T-cell (primary cell): ENCODE data around the gene MIPEP. TPM values are rescaled to one million over a fixed set of nuclear protein-coding genes. Genes with fewer than 3 reads are reported as not detected.

Source experiments
- ATAC-seq, 4 experiments: fragments of 200-7000 bp in 3 of 4; fragments of 150-1000 bp in 1 of 4; cut with Tn5 transposase; replicated peaks in 1 of 4; 1 replicate in 3 of 4; 2 replicates in 1 of 4; pipeline ENCODE4 v1.10.0; 2021; ENCODE audit warnings: moderate library complexity in 3 of 4, mild to moderate bottlenecking in 2 of 4, moderate number of reproducible peaks in 1 of 4
- CTCF ChIA-PET, 2 donors: fragments of 300-600 bp; sonication (Branson Sonifier 250); formaldehyde crosslinking; loops; one replicate each; lab custom pipeline; 2022; ENCODE audit warnings: antibody characterized with exemption in 2 of 2; lab: Charles Lee
- POLR2A ChIA-PET, 2 donors: fragments of 300-600 bp; sonication (Branson Sonifier 250); formaldehyde crosslinking; loops; one replicate each; lab custom pipeline; 2022; ENCODE audit warnings: antibody characterized with exemption in 2 of 2; lab: Charles Lee
- DNase-seq, 35 experiments: peaks; one replicate each; pipeline versions ENCODE4 v3.0.0 to v3.0.0-alpha.2; 2013 to 2023
- H3K27ac ChIP-seq: one replicate; pipeline ENCODE4 v1.5.1; 2013; ENCODE audit warnings: low read length
- H3K27me3 ChIP-seq, 2 experiments: replicated peaks in 1 of 2; 1 replicate in 1 of 2; 2 replicates in 1 of 2; pipeline versions ENCODE4 v1.6.1 to v1.7.0; 2013; ENCODE audit warnings: low read length in 1 of 2, mixed read lengths in 1 of 2; ENCODE audit not compliant: control insufficient read depth in 2 of 2, insufficient read depth in 2 of 2; ENCODE audit errors: extremely low read depth in 1 of 2
- H3K36me3 ChIP-seq, 2 donors: 1 replicate in 1 of 2; 2 replicates in 1 of 2; pipeline versions ENCODE4 v1.6.1 to v1.7.0; 2013; ENCODE audit warnings: low read length in 1 of 2; ENCODE audit not compliant: control insufficient read depth in 2 of 2, insufficient read depth in 1 of 2; ENCODE audit errors: extremely low read depth in 1 of 2
- H3K4me1 ChIP-seq, 2 experiments: 1 replicate in 1 of 2; 2 replicates in 1 of 2; pipeline versions ENCODE4 v1.6.1 to v1.7.0; 2013; ENCODE audit warnings: low read length in 2 of 2, mixed read lengths in 1 of 2; ENCODE audit not compliant: insufficient read depth in 2 of 2, control insufficient read depth in 1 of 2; ENCODE audit errors: extremely low read depth in 1 of 2
- H3K4me3 ChIP-seq, 2 donors: 1 replicate in 1 of 2; 2 replicates in 1 of 2; pipeline versions ENCODE4 v1.5.1 to v1.7.0; 2013; ENCODE audit warnings: mild to moderate bottlenecking in 2 of 2, low read length in 1 of 2, moderate library complexity in 1 of 2; ENCODE audit not compliant: control insufficient read depth in 1 of 2; ENCODE audit errors: extremely low read depth in 1 of 2
- H3K9me3 ChIP-seq: 2 replicates; pipeline ENCODE4 v1.7.0; 2013
- H3K27ac Mint-ChIP-seq, 2 donors: one replicate each; pipeline ENCODE4 v1.8.0; 2020 to 2021; ENCODE audit warnings: mild to moderate bottlenecking in 2 of 2, mixed read lengths in 2 of 2
- H3K27me3 Mint-ChIP-seq, 2 donors: one replicate each; pipeline ENCODE4 v1.8.0; 2021 to 2022; ENCODE audit warnings: mixed read lengths in 2 of 2
- H3K36me3 Mint-ChIP-seq: one replicate; pipeline ENCODE4 v1.8.0; 2021; ENCODE audit warnings: mixed read lengths
- H3K4me1 Mint-ChIP-seq, 3 donors: one replicate each; pipeline ENCODE4 v1.8.0; 2020 to 2022; ENCODE audit warnings: mixed read lengths in 3 of 3, mild to moderate bottlenecking in 1 of 3
- H3K4me3 Mint-ChIP-seq, 3 donors: one replicate each; pipeline ENCODE4 v1.8.0; 2020 to 2022; ENCODE audit warnings: mild to moderate bottlenecking in 3 of 3, mixed read lengths in 3 of 3, moderate library complexity in 3 of 3
- H3K9me3 Mint-ChIP-seq, 3 donors: one replicate each; pipeline ENCODE4 v1.8.0; 2020 to 2022; ENCODE audit warnings: mixed read lengths in 3 of 3
- WGBS: methylation state at CpG from one replicate; pipeline ENCODE4 v1.1.5; 2013; ENCODE audit warnings: missing lambda C conversion rate; ENCODE audit not compliant: insufficient coverage; 5-methylcytosine and 5-hydroxymethylcytosine counted together
- total RNA-seq, 35 experiments: library from RNA in 6 of 35; stranded (reverse) in 6 of 35; fragments of 120-200 nt in 1 of 35; gene quantifications; one replicate each; pipeline versions ENCODE4 v1.2.1 to v1.2.4 and lab custom pipeline; 2013 to 2026

MIPEP gene
- total RNA-seq, 5 donors from 2014 or later (not counting 1 experiment from before 2014, with no cell fraction given): 6.3 to 13.8 (median 12.3) TPM

DNA sequence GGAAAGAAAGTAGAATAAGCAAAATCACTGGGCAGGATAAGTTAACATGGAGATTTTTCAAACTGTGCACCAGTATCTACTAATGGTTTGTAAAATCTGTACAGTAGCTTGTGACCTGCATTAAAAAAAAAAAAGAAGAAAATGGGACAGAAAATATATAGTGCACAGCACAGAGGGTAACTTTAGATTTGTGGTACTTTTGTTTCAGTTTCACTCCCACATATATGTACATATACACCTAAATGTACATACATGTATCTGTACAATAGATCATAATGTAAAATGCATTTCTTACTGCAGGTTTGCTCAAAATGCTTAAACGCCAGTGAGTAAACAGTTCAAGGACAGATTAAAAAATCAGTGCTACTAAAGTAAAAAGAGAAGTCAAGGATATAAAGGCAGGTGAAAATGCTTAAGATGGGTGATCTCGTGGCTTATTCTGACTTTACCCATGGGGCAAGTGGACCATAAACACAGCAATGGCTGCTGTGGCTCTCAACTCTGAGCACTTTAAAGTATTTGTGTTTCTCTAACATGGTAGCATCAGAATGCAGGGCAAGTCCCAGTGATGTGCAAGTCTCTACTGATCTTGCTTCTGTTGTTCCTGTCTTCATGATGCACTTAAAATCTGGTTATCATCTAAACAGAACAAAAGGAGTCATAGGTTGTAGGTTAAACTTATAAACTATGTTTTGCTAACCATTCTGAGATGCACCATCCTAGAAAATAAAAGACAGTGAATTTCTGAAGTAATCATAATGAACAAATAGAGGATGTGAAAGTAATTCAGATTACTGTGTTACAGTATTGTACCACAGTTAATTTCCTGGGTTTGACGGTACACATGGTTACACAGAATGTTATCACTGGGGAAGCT is 112.3 kb downstream of the MIPEP start:
- CTCF ChIA-PET: no interaction called here
- Histone ChIP-seq H3K4me3 (no peak overlapping the region), H3K4me1 (peaks cover 3 to 11% of the 10 kb centered on the region in 2 experiments), H3K36me3 (no peaks in the 10 kb centered on the region), H3K27ac (no peak overlapping the region), H3K9me3 (no peaks in the 10 kb centered on the region), H3K27me3 (no peaks in the 10 kb centered on the region)
- Mint-ChIP-seq H3K4me1 (peaks cover 7 to 28% (median 20%) of the 10 kb centered on the region in 3 donors), H3K9me3 (peaks cover 0 to 6% (median 0%) of the 10 kb centered on the region in 3 donors), H3K27me3 (no peaks in the 10 kb centered on the region), H3K27ac (no peak overlapping the region), H3K4me3 (no peak overlapping the region), H3K36me3 (peaks cover 31% of the 10 kb centered on the region)
- POLR2A ChIA-PET: no interaction called here
- DNase-seq (no peak), ATAC-seq (no peak)
- 83% methylated on average over 2 of the region's 3 CpGs for WGBS

- no peak for ATAC-seq
- Mint-ChIP-seq H3K9me3 (no peaks in the 10 kb centered on the region), H3K27ac (no peak overlapping the region), H3K4me3 (no peak overlapping the region), H3K36me3 (peaks cover 33% of the 10 kb centered on the region), H3K4me1 (peaks cover 10 to 26% (median 13%) of the 10 kb centered on the region in 3 donors), H3K27me3 (no peaks in the 10 kb centered on the region)
- no peak for DNase-seq
- H3K4me3 ChIP-seq: no peak overlapping the region
- ChIA-PET POLR2A (no interaction called here), CTCF (no interaction called here)
- H3K27ac ChIP-seq: no peak overlapping the region
- no peaks in the 10 kb centered on the region for H3K27me3 ChIP-seq
- H3K4me1 ChIP-seq: peaks cover 2 to 12% of the 10 kb centered on the region in 2 experiments
- WGBS: 100% methylated on average over 1 of the region's 2 CpGs
- no peaks in the 10 kb centered on the region for H3K9me3 ChIP-seq
- H3K36me3 ChIP-seq: no peaks in the 10 kb centered on the region
Observed at GRCh38 chr13:23772717-23773116, 116.5 kb downstream of the MIPEP start.

DNA sequence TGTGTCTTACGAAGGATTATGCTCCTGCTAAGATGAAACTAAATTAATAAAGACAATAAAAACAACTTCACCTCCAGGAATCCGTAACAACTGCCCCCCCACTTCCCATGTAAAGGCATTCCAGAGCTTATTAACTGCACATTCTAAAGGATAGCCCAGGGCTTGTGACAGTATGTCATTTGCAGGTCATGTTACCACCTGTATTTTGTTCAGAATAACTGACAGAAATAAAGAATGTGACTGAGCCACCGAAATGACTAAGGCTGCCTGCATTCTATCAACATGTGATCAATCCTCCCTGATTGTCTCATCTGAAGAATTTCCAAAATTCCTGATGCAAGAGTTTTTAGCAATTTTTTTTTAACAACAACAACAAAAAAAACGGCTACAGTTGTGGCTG is 117.2 kb downstream of the MIPEP start:
- peaks cover 9 to 22% (median 13%) of the 10 kb centered on the region in 3 donors for H3K4me1 Mint-ChIP-seq
- no peak overlapping the region for H3K4me3 Mint-ChIP-seq
- Histone ChIP-seq H3K27ac (no peak overlapping the region), H3K4me3 (no peak overlapping the region), H3K27me3 (no peaks in the 10 kb centered on the region), H3K9me3 (no peaks in the 10 kb centered on the region), H3K36me3 (no peaks in the 10 kb centered on the region), H3K4me1 (peaks cover 2 to 6% of the 10 kb centered on the region in 2 experiments)
- 100% methylated on average over 1 of the region's 4 CpGs for WGBS
- ChIA-PET CTCF (no interaction called here), POLR2A (no interaction called here)
- ATAC-seq: no peak
- DNase-seq: no peak
- H3K27me3 Mint-ChIP-seq: no peaks in the 10 kb centered on the region
- H3K27ac Mint-ChIP-seq: no peak overlapping the region
- peaks cover 32% of the 10 kb centered on the region for H3K36me3 Mint-ChIP-seq
- H3K9me3 Mint-ChIP-seq: no peaks in the 10 kb centered on the region

- no peak overlapping the region for H3K4me3 Mint-ChIP-seq
- H3K27me3 Mint-ChIP-seq: no peaks in the 10 kb centered on the region
- Histone ChIP-seq H3K4me1 (peaks cover 2 to 3% of the 10 kb centered on the region in 2 experiments), H3K27me3 (no peaks in the 10 kb centered on the region), H3K4me3 (no peak overlapping the region), H3K9me3 (no peaks in the 10 kb centered on the region), H3K36me3 (no peaks in the 10 kb centered on the region), H3K27ac (no peak overlapping the region)
- POLR2A ChIA-PET: no interaction called here
- ATAC-seq (no peak), DNase-seq (no peak)
- no peaks in the 10 kb centered on the region for H3K9me3 Mint-ChIP-seq
- peaks cover 28% of the 10 kb centered on the region for H3K36me3 Mint-ChIP-seq
- H3K4me1 Mint-ChIP-seq: peaks cover 5 to 18% (median 13%) of the 10 kb centered on the region in 3 donors
- CTCF ChIA-PET: no interaction called here
- no CpG with 5 or more reads among the region's 2 CpGs for WGBS
- no peak overlapping the region for H3K27ac Mint-ChIP-seq
Observed at GRCh38 chr13:23771552-23771951, 117.6 kb downstream of the MIPEP start.

DNA sequence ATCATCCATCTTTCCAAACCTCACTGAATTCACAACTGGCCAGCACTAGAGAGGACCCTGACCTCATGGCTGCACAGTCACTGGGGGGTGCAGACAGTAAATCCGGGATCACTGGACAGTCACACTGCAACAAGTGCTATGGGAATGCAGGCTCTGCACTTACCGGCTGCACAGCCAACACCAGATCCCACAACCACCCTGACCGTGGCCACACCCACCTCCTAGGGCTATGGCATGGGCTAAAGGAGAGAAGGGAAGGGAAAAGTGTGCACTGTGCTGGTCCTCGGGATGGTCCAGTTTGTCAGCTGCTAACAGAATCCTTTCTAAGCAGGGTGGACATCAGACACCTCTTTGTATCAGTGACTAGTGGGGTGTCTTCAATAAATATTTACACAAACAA is 118.2 kb downstream of the MIPEP start:
- H3K4me1 Mint-ChIP-seq: peaks cover 3 to 13% (median 12%) of the 10 kb centered on the region in 3 donors
- DNase-seq: no peak
- H3K4me3 ChIP-seq: no peak overlapping the region
- H3K27ac ChIP-seq: no peak overlapping the region
- no peaks in the 10 kb centered on the region for H3K27me3 ChIP-seq
- no peak for ATAC-seq
- peaks cover 2 to 3% of the 10 kb centered on the region in 2 experiments for H3K4me1 ChIP-seq
- H3K9me3 ChIP-seq: no peaks in the 10 kb centered on the region
- peaks cover 24% of the 10 kb centered on the region for H3K36me3 Mint-ChIP-seq
- no peak overlapping the region for H3K4me3 Mint-ChIP-seq
- POLR2A ChIA-PET: no interaction called here
- CTCF ChIA-PET: no interaction called here
- no peaks in the 10 kb centered on the region for H3K36me3 ChIP-seq
- no peaks in the 10 kb centered on the region for H3K27me3 Mint-ChIP-seq
- no peaks in the 10 kb centered on the region for H3K9me3 Mint-ChIP-seq
- WGBS: 100% methylated on average over 1 of the region's 4 CpGs
- H3K27ac Mint-ChIP-seq: no peak overlapping the region

- H3K27me3 ChIP-seq: no peaks in the 10 kb centered on the region
- Mint-ChIP-seq H3K4me1 (peaks cover 3 to 13% (median 11%) of the 10 kb centered on the region in 3 donors), H3K9me3 (no peaks in the 10 kb centered on the region), H3K27ac (no peak overlapping the region), H3K36me3 (peaks cover 25% of the 10 kb centered on the region), H3K4me3 (no peak overlapping the region), H3K27me3 (no peaks in the 10 kb centered on the region)
- POLR2A ChIA-PET: no interaction called here
- H3K9me3 ChIP-seq: no peaks in the 10 kb centered on the region
- no peak overlapping the region for H3K27ac ChIP-seq
- no peak overlapping the region for H3K4me3 ChIP-seq
- no peaks in the 10 kb centered on the region for H3K36me3 ChIP-seq
- CTCF ChIA-PET: no interaction called here
- DNase-seq (no peak), ATAC-seq (no peak)
- H3K4me1 ChIP-seq: peaks cover 2 to 3% of the 10 kb centered on the region in 2 experiments
- WGBS: 95% methylated on average over 2 of the region's 4 CpGs
Observed at GRCh38 chr13:23770428-23770827, 118.8 kb downstream of the MIPEP start.
